Sigmoid colon (tissue), 4 donors: ENCODE data around the gene TCF7L1.

Experiments
- CTCF ChIP-seq, 4 experiments: fragments of 450-650 bp in 3 of 4; fragments of 200-600 bp in 1 of 4; IDR thresholded peaks; one replicate each; pipeline ENCODE4 v1.5.1; 2016 to 2019; ENCODE audit warnings: antibody characterized with exemption in 4 of 4, mild to moderate bottlenecking in 3 of 4, moderate library complexity in 2 of 4
- EP300 ChIP-seq, 4 donors: sonication (generic); formaldehyde crosslinking; IDR thresholded peaks; one replicate each; pipeline ENCODE4 v1.6.1; 2017; ENCODE audit warnings: antibody characterized with exemption in 4 of 4
- POLR2A ChIP-seq, 2 donors: fragments of 450-650 bp; IDR thresholded peaks; one replicate each; pipeline ENCODE4 v1.6.1; 2016; ENCODE audit warnings: antibody characterized with exemption in 2 of 2, mild to moderate bottlenecking in 2 of 2, moderate library complexity in 2 of 2

GRCh38 chr2:85185431-85185940, 52.3 kb downstream of the TCF7L1 start:
- TF ChIP-seq CTCF (IDR thresholded peaks at IDR 0.05) = no peak
- TF ChIP-seq POLR2A (IDR thresholded peaks at IDR 0.05) = no peak
- no peak for TF ChIP-seq EP300 (IDR thresholded peaks at IDR 0.05)
